Activated CD4-positive, alpha-beta memory T cell treated with anti-CD3 and anti-CD28 coated beads, Interleukin-2, amount 10 ng/mL, durations not matched to agents 7 days and 5 days (primary cell): ENCODE results near the gene EPB41L1. TPM values are rescaled to one million over a fixed set of nuclear protein-coding genes. Genes with fewer than 3 reads are reported as not detected.
"Not testable (repeated sequence)": the region's sequence is repeated elsewhere in the genome, so short reads cannot be mapped to it uniquely, and the experiment has no call there.

Source experiments
- CTCF ChIA-PET: fragments of 350-600 bp; sonication (Branson Sonifier 250); formaldehyde crosslinking; loops from one replicate; lab custom pipeline; 2021; ENCODE audit warnings: antibody characterized with exemption, inconsistent platforms; lab: Charles Lee
- POLR2A ChIA-PET: fragments of 350-600 bp; sonication (Branson Sonifier 250); formaldehyde crosslinking; loops from one replicate; lab custom pipeline; 2021; ENCODE audit warnings: antibody characterized with exemption; lab: Charles Lee
- DNase-seq: peaks from one replicate; pipeline ENCODE4 v3.0.0-alpha.2; 2020
- H3K27ac Mint-ChIP-seq: one replicate; pipeline ENCODE4 v1.8.0; 2021; ENCODE audit warnings: mild to moderate bottlenecking, mixed read lengths
- H3K27me3 Mint-ChIP-seq: one replicate; pipeline ENCODE4 v1.8.0; 2021; ENCODE audit warnings: mixed read lengths
- H3K36me3 Mint-ChIP-seq: one replicate; pipeline ENCODE4 v1.8.0; 2021; ENCODE audit warnings: low read depth, mixed read lengths
- H3K4me1 Mint-ChIP-seq: one replicate; pipeline ENCODE4 v1.8.0; 2021; ENCODE audit warnings: mixed read lengths
- H3K4me3 Mint-ChIP-seq: one replicate; pipeline ENCODE4 v1.8.0; 2021; ENCODE audit warnings: mild to moderate bottlenecking, mixed read lengths
- H3K9me3 Mint-ChIP-seq: one replicate; pipeline ENCODE4 v1.8.0; 2021; ENCODE audit warnings: mixed read lengths
- total RNA-seq, 2 experiments: library from RNA; stranded (reverse); gene quantifications; one replicate each; pipeline ENCODE4 v1.2.3, GENCODE V29; 2021

Gene EPB41L1
- total RNA-seq, 2 experiments from 2014 or later: 0.20 TPM; not detected in 1

DNA sequence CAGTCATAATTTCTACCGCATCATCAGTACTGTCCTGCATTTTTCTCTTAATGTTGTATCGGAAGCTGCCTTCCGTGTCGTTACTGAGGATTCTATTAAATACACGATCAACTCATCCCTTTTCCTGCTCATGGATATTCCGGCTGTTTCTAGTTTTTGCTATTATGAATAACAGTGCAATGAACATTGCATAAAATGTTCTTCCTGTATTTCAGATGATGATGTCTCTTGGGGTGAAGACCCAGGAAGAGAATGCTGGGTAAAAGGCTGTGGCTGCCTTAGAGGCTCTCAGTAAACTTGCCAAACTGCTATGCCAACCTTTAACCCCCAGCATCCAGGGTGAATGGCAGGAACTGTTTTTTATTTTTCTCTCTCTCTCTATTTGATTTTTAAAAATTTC is 24.1 kb upstream of the EPB41L1 start:
- H3K9me3 Mint-ChIP-seq: no peaks in the 10 kb centered on the region
- ChIA-PET CTCF (interaction anchor here (2.0 kb wide), 1 partner anchor 138 kb away, joined by 4 read pairs; no protein-coding TSS in a partner anchor), POLR2A (no interaction called here)
- no peak overlapping the region for H3K27ac Mint-ChIP-seq
- no peaks in the 10 kb centered on the region for H3K36me3 Mint-ChIP-seq
- H3K27me3 Mint-ChIP-seq: peaks cover 3% of the 10 kb centered on the region
- H3K4me3 Mint-ChIP-seq: no peak overlapping the region
- no peak for DNase-seq
- H3K4me1 Mint-ChIP-seq: no peaks in the 10 kb centered on the region

DNA sequence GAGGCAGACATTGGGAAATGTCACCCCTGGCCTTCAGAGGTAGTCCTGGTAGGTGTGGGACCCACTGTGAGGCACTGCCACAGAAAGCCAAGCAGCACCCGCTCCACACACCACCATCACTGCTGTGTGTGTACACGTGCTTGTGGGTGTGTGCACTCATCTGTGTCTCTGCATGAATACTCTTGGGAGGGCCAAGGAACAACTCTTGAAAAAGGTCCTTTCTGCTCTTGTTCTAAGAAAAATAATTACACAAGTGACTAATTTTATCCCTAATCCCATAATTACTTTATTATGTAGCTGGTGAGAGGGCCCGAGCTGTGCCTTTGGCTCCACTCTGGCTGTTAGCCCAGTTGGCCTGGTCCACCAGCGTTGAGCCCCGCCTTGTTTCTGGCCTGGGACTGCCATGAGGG is 21.7 kb upstream of the EPB41L1 start:
- POLR2A ChIA-PET: no interaction called here
- Mint-ChIP-seq H3K36me3 (no peaks in the 10 kb centered on the region), H3K9me3 (no peaks in the 10 kb centered on the region), H3K27ac (no peak overlapping the region), H3K27me3 (peaks cover 1% of the 10 kb centered on the region), H3K4me3 (no peak overlapping the region), H3K4me1 (no peaks in the 10 kb centered on the region)
- no peak for DNase-seq
- CTCF ChIA-PET: interaction anchor here (1.3 to 3.0 kb wide), 3 partner anchors 140 to 178 kb away, joined by 3 to 17 read pairs (median 4); partner anchors contain the start of gene SCAND1

- H3K36me3 Mint-ChIP-seq: no peaks in the 10 kb centered on the region
- POLR2A ChIA-PET: no interaction called here
- H3K4me3 Mint-ChIP-seq: no peak overlapping the region
- no peaks in the 10 kb centered on the region for H3K9me3 Mint-ChIP-seq
- no peak overlapping the region for H3K27ac Mint-ChIP-seq
- CTCF ChIA-PET: interaction anchor here (1.3 to 3.0 kb wide), 2 partner anchors 141 to 143 kb away, joined by 3 to 17 read pairs; no protein-coding TSS in a partner anchor
- peaks cover 2% of the 10 kb centered on the region for H3K27me3 Mint-ChIP-seq
- DNase-seq: no peak
- H3K4me1 Mint-ChIP-seq: no peaks in the 10 kb centered on the region
Observed at GRCh38 chr20:36133821-36134220, 20.7 kb upstream of the EPB41L1 start.

- Mint-ChIP-seq H3K27me3 (peaks cover 2% of the 10 kb centered on the region), H3K9me3 (no peaks in the 10 kb centered on the region), H3K4me3 (no peak overlapping the region), H3K27ac (no peak overlapping the region), H3K36me3 (no peaks in the 10 kb centered on the region), H3K4me1 (no peaks in the 10 kb centered on the region)
- DNase-seq: no peak
- ChIA-PET POLR2A (no interaction called here), CTCF (interaction anchor here (6.3 kb wide), 1 partner anchor 140 kb away, joined by 244 read pairs; no protein-coding TSS in a partner anchor)
Observed at GRCh38 chr20:36135159-36135558, 19.4 kb upstream of the EPB41L1 start.

GRCh38 chr20:36135821-36136220 is 18.7 kb upstream of the EPB41L1 start:
- POLR2A ChIA-PET: no interaction called here
- CTCF ChIA-PET: interaction anchor here (6.3 kb wide), 1 partner anchor 141 kb away, joined by 244 read pairs; no protein-coding TSS in a partner anchor
- Mint-ChIP-seq H3K9me3 (no peaks in the 10 kb centered on the region), H3K4me3 (no peak overlapping the region), H3K27me3 (peaks cover 5% of the 10 kb centered on the region), H3K4me1 (no peaks in the 10 kb centered on the region), H3K27ac (no peak overlapping the region), H3K36me3 (no peaks in the 10 kb centered on the region)
- DNase-seq: no peak

DNA sequence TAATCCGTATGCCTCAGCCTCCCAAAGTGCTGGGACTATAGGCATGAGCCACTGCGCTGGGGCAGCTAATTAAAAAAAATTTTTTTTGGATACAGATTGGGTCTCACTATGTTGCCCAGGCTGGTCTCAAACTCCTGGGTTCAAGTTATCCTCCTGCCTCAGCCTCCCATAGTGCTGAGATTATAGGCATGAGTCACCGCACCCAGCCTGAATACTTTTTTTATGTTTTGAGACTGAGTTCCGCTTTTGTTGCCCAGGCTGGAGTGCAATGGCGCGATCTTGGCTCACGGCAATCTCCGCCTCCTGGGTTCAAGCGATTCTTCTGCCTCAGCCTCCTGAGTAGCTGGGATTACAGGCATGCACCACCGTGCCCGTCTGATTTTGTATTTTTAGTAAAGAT is 17.2 kb upstream of the EPB41L1 start:
- H3K27me3 Mint-ChIP-seq, DNase-seq, H3K9me3 Mint-ChIP-seq, POLR2A ChIA-PET, H3K27ac Mint-ChIP-seq, H3K36me3 Mint-ChIP-seq, H3K4me3 Mint-ChIP-seq, H3K4me1 Mint-ChIP-seq: not testable (repeated sequence)
- CTCF ChIA-PET: interaction anchor here (0.7 to 6.3 kb wide), 4 partner anchors 19 to 507 kb away, joined by 3 to 244 read pairs (median 4); no protein-coding TSS in a partner anchor

- Mint-ChIP-seq H3K27ac (no peak overlapping the region), H3K4me3 (no peak overlapping the region), H3K36me3 (no peaks in the 10 kb centered on the region), H3K4me1 (peaks cover 4% of the 10 kb centered on the region), H3K9me3 (no peaks in the 10 kb centered on the region), H3K27me3 (peaks cover 13% of the 10 kb centered on the region)
- ChIA-PET POLR2A (no interaction called here), CTCF (interaction anchor here (0.7 to 6.3 kb wide), 3 partner anchors 146 to 183 kb away, joined by 3 to 244 read pairs (median 4); no protein-coding TSS in a partner anchor)
- DNase-seq: no peak
Observed at GRCh38 chr20:36141310-36141709, 13.2 kb upstream of the EPB41L1 start.

GRCh38 chr20:36144336-36144735 is 10.2 kb upstream of the EPB41L1 start:
- Mint-ChIP-seq H3K36me3 (no peaks in the 10 kb centered on the region), H3K4me3 (no peak overlapping the region), H3K27me3 (peaks cover 15% of the 10 kb centered on the region), H3K27ac (no peak overlapping the region), H3K9me3 (no peaks in the 10 kb centered on the region), H3K4me1 (peaks cover 4% of the 10 kb centered on the region)
- ChIA-PET POLR2A (no interaction called here), CTCF (interaction anchor here (1.2 kb wide), 1 partner anchor 16 kb away, joined by 3 read pairs; no protein-coding TSS in a partner anchor)
- DNase-seq: no peak

DNA sequence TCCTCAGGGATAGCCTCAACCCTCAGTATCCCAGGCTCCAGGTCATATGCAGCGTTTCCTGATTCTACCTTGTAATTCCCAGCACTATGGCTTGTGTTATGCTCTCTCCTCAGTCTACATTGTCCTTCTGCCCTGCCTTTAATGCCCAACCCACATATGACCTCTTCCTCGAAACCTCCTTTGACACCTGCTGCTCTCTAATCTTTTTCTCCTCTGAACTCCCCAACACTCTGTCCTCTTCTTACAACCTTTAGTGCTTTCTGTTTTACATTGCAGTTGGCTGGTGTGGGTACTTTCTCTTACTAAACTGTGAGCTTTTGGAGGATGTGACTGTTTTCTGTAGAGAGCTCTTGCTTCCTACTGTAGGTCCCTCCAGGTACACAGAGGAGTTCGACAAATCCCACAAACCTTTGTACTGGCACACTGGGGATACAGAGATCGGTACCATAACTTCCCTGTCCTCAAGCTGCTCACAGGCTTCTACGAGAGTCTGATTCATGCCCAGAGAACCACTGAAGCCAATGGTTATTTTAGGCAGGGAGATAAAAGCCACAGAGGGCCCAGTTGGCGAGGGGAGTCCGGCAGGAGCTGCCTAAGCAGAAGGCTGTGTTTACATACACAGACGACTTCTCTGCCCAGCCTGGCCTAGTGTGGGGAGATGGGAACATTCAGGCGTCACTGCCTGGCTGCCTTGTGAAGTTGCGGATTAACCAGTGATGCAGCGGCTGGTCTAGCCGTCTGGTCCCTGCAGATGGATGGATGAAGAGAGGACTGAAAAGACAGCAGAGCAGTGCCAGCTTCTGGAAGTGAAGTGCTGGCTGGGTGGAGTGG is 8.4 kb upstream of the EPB41L1 start:
- no peaks in the 10 kb centered on the region for H3K9me3 Mint-ChIP-seq
- ChIA-PET CTCF (no interaction called here), POLR2A (no interaction called here)
- H3K27me3 Mint-ChIP-seq: peaks cover 12% of the 10 kb centered on the region
- no peak overlapping the region for H3K4me3 Mint-ChIP-seq
- DNase-seq: no peak
- H3K4me1 Mint-ChIP-seq: peaks cover 4% of the 10 kb centered on the region
- H3K36me3 Mint-ChIP-seq: no peaks in the 10 kb centered on the region
- no peak overlapping the region for H3K27ac Mint-ChIP-seq

- no peaks in the 10 kb centered on the region for H3K36me3 Mint-ChIP-seq
- peaks cover 14% of the 10 kb centered on the region for H3K27me3 Mint-ChIP-seq
Observed at GRCh38 chr20:36147690-36148089, 6.8 kb upstream of the EPB41L1 start.

GRCh38 chr20:36148439-36148838 is 6.1 kb upstream of the EPB41L1 start:
- ChIA-PET POLR2A (no interaction called here), CTCF (interaction anchor here (1.4 kb wide), 1 partner anchor 8 kb away, joined by 3 read pairs; no protein-coding TSS in a partner anchor)
- Mint-ChIP-seq H3K36me3 (no peaks in the 10 kb centered on the region), H3K4me3 (no peak overlapping the region), H3K9me3 (no peaks in the 10 kb centered on the region), H3K4me1 (no peaks in the 10 kb centered on the region), H3K27ac (no peak overlapping the region), H3K27me3 (peaks cover 18% of the 10 kb centered on the region)
- no peak for DNase-seq

More at GRCh38 chr20:36147690-36148089, 6.8 kb upstream of the EPB41L1 start:
- DNase-seq: no peak
- ChIA-PET POLR2A (interaction anchor here (1.0 kb wide), 1 partner anchor 15 kb away, joined by 3 read pairs; no protein-coding TSS in a partner anchor), CTCF (interaction anchor here (1.4 kb wide), 1 partner anchor 8 kb away, joined by 3 read pairs; no protein-coding TSS in a partner anchor)
- Mint-ChIP-seq H3K4me1 (peaks cover 3% of the 10 kb centered on the region), H3K4me3 (no peak overlapping the region), H3K27ac (no peak overlapping the region), H3K9me3 (no peaks in the 10 kb centered on the region)

DNA sequence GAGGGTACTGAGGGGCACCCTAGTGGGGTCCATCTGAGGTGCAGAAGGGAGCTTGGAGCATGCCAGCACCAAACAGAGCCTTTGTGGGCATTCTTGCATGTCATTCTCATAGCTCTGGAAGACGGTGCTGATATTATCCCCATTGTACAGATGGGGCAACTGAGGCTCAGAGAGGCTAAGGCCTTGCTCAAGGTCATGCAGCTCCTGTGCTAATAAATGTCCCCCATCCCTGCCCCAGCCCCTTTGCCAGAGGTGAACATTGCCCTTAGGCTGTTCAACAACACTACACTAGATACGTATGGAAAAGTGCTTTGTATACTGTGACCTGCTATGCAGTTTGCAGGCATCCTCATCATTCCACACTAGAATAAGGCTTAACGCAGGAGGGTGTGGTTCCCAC is 5.5 kb upstream of the EPB41L1 start:
- no peak overlapping the region for H3K27ac Mint-ChIP-seq
- no peak overlapping the region for H3K4me3 Mint-ChIP-seq
- ChIA-PET POLR2A (no interaction called here), CTCF (interaction anchor here (1.0 kb wide), 1 partner anchor 12 kb away, joined by 3 read pairs; no protein-coding TSS in a partner anchor)
- H3K9me3 Mint-ChIP-seq: no peaks in the 10 kb centered on the region
- H3K36me3 Mint-ChIP-seq: no peaks in the 10 kb centered on the region
- peaks cover 24% of the 10 kb centered on the region for H3K27me3 Mint-ChIP-seq
- H3K4me1 Mint-ChIP-seq: no peaks in the 10 kb centered on the region
- DNase-seq: no peak

GRCh38 chr20:36149469-36149868 is 5.1 kb upstream of the EPB41L1 start:
- ChIA-PET POLR2A (no interaction called here), CTCF (interaction anchor here (1.0 kb wide), 1 partner anchor 11 kb away, joined by 3 read pairs; no protein-coding TSS in a partner anchor)
- Mint-ChIP-seq H3K27me3 (peaks cover 25% of the 10 kb centered on the region), H3K9me3 (no peaks in the 10 kb centered on the region), H3K27ac (no peak overlapping the region), H3K4me1 (no peaks in the 10 kb centered on the region), H3K36me3 (no peaks in the 10 kb centered on the region), H3K4me3 (no peak overlapping the region)
- DNase-seq: no peak
